ENCODE measurements around the gene CAMK2B.

The CAMK2B gene

GRCh38 chr7:44264221-44264931 lies 61.0 kb downstream of the CAMK2B start:
- no peak overlapping the region for H3K27ac ChIP-seq
- TF ChIP-seq ZFX (IDR thresholded peaks at IDR 0.05) (no peak), CTCF (conservative IDR thresholded peaks at IDR 0.05) (no peak)

DNA sequence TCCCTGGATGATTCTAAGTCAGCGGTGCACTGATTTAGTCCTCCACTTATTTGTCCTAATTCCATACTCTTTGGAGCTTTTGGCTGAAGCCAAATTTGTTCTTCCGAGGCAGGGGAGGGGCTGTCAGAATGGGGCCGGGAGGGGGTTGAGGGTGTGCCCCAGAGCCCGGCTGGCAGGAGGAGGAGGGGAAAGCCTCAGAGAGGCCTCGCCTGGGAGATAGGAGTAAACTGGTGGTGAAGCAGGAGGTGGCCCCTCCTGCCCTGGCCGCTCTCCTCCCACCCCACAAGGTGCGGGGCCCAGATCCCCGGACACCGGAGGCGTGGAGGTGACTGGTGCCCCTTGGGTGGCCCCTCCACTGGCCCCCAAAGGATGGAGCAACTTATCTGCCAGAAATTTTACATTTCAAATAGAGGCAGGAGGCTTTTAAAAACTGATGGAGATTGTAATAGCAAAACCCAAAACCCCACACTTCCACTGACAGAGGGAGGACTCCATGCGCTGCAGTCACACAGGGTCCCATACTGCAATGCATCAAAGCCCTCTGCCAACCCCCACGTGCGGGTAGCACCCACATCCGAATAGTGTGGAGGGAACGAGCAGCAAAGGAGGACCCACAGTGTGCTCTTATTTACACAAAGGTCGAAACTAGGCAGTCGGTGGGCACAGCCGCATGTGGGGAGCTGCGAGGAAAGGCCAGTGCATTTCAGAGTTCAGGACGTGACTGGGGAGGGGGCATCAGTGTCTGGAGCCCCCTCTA lies 61.9 kb downstream of the CAMK2B start:
- no peak overlapping the region for H3K27ac ChIP-seq
- no peak for TF ChIP-seq ZFX (IDR thresholded peaks at IDR 0.05)
- TF ChIP-seq CTCF (conservative IDR thresholded peaks at IDR 0.05), result no peak

- TF ChIP-seq CTCF (conservative IDR thresholded peaks at IDR 0.05), result no peak
- no peak for TF ChIP-seq ZFX (IDR thresholded peaks at IDR 0.05)
- no peak overlapping the region for H3K27ac ChIP-seq
These were observed 63.4 kb downstream of the CAMK2B start for GRCh38 chr7:44262031-44262430.

- H3K27ac ChIP-seq, result no peak overlapping the region
- TF ChIP-seq ZFX (IDR thresholded peaks at IDR 0.05) (no peak), CTCF (conservative IDR thresholded peaks at IDR 0.05) (no peak)
These were observed 64.2 kb downstream of the CAMK2B start for GRCh38 chr7:44261240-44261639.

GRCh38 chr7:44259547-44260457 lies 65.6 kb downstream of the CAMK2B start:
- TF ChIP-seq ZFX (IDR thresholded peaks at IDR 0.05) (peak; percentile 8; the same call in 1 of the 2 replicates), CTCF (conservative IDR thresholded peaks at IDR 0.05) (no peak)
- H3K27ac ChIP-seq, result peak overlapping the region; percentile 20; the same call in 1 of the 2 replicates

DNA sequence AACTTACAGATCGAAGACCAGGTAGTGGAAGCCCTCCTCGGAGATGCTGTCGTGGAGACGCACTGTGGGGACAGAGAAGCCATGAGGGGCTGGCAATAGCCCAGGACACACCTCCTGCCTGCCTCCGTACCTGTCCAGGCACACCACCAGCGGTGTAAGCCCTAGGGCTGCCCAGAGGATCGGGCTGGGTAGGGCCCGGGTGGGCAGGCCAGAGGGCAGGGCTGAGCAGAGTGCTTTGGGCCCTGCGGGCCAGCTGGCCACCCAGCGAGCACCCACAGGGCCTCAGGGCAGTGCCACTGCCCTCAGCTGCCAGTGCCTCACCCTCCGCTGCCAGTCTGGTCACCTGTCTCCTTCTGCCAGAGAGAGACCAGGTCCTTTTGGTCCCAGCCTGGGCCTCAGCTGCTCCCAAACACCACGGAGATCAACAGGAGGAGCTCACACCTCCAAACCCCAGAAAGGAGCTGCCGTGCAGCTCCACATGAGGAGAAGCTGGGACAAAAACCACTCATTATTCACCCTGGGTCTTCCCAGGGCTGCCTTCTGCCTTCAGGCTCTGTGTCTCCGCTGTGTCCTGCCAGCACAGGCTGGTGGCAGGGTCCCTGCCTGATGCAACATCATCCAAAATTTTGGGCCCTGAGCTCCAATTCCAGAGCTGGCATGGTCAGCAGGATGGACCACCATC lies 66.4 kb downstream of the CAMK2B start:
- H3K27ac ChIP-seq, result peak overlapping the region; percentile 20; the same call in 1 of the 2 replicates
- no peak for TF ChIP-seq ZFX (IDR thresholded peaks at IDR 0.05)
- no peak for TF ChIP-seq CTCF (conservative IDR thresholded peaks at IDR 0.05)
